ENCODE data around the gene TFB1M.
"Not testable (repeated sequence)": the region's sequence is repeated elsewhere in the genome, so short reads cannot be mapped to it uniquely, and the experiment has no call there.

Gene TFB1M

GRCh38 chr6:155270561-155271091, 43.7 kb downstream of the TFB1M start:
- Histone ChIP-seq H3K27ac (no peak overlapping the region), H3K4me3 (no peak overlapping the region)
- DNase-seq (ENCODE audit: low spot score): no peak
- TF ChIP-seq CTCF (IDR thresholded peaks at IDR 0.05): no peak

- no peak overlapping the region for H3K27ac ChIP-seq
- H3K4me3 ChIP-seq: no peak overlapping the region
- DNase-seq (ENCODE audit: low spot score): no peak
- no peak for TF ChIP-seq CTCF (IDR thresholded peaks at IDR 0.05)
Observed at GRCh38 chr6:155269765-155270164, 44.5 kb downstream of the TFB1M start.

- H3K27ac ChIP-seq; H3K4me3 ChIP-seq; DNase-seq (ENCODE audit: low spot score): not testable (repeated sequence)
Observed at GRCh38 chr6:155268088-155268867, 46.0 kb downstream of the TFB1M start.

GRCh38 chr6:155267411-155267810, 46.9 kb downstream of the TFB1M start:
- H3K4me3 ChIP-seq: no peak overlapping the region
- no peak for TF ChIP-seq CTCF (IDR thresholded peaks at IDR 0.05)
- no peak overlapping the region for H3K27ac ChIP-seq
- DNase-seq (ENCODE audit: low spot score): no peak

GRCh38 chr6:155265843-155266535, 48.3 kb downstream of the TFB1M start:
- Histone ChIP-seq H3K27ac (no peak overlapping the region), H3K4me3 (no peak overlapping the region)
- no peak for DNase-seq (ENCODE audit: low spot score)
- no peak for TF ChIP-seq CTCF (IDR thresholded peaks at IDR 0.05)

GRCh38 chr6:155264693-155265320, 49.5 kb downstream of the TFB1M start:
- DNase-seq (ENCODE audit: low spot score): no peak
- TF ChIP-seq CTCF (IDR thresholded peaks at IDR 0.05): no peak
- Histone ChIP-seq H3K4me3 (no peak overlapping the region), H3K27ac (no peak overlapping the region)

GRCh38 chr6:155263373-155264063, 50.8 kb downstream of the TFB1M start, which contains the start of gene CLDN20:
Gene CLDN20 (plus strand): TSS chr6:155264013. CDS start chr6:155275720, 11,707 bp downstream.
- DNase-seq (ENCODE audit: low spot score): no peak
- Histone ChIP-seq H3K27ac (no peak within 1 kb of the TSS), H3K4me3 (no peak within 1 kb of the TSS)
- TF ChIP-seq CTCF (IDR thresholded peaks at IDR 0.05): no peak
